BJ (cell line): ENCODE results near the gene ENGASE. TPM values are rescaled to one million over a fixed set of nuclear protein-coding genes. Genes with fewer than 3 reads are reported as not detected.
A peak's percentile ranks its signal among the peaks of the same experiment; 100 is the strongest.

Source experiments
- CTCF ChIA-PET: fragments of 350-600 bp; formaldehyde crosslinking; extraction: SDS; loops from one replicate; lab custom pipeline; 2021; ENCODE audit warnings: antibody characterized with exemption, inconsistent platforms; lab: Yijun Ruan, JAX
- POLR2A ChIA-PET: fragments of 300-600 bp; sonication (Branson Sonifier 250); formaldehyde crosslinking; extraction: SDS; loops from one replicate; lab custom pipeline; 2021; ENCODE audit warnings: antibody characterized with exemption; lab: Charles Lee
- DNase-seq: peaks from one replicate; pipeline ENCODE4 v3.0.0-alpha.2; 2011; ENCODE audit warnings: low read depth
- H3K27me3 ChIP-seq: 2 replicates; pipeline ENCODE4 v1.6.0; 2011; ENCODE audit warnings: low read length; ENCODE audit not compliant: control insufficient read depth, insufficient read depth
- H3K36me3 ChIP-seq: 2 replicates; pipeline ENCODE4 v1.5.1; 2011; ENCODE audit warnings: low read length; ENCODE audit not compliant: control insufficient read depth, insufficient read depth
- H3K4me3 ChIP-seq: 2 replicates; pipeline ENCODE4 v1.5.1; 2011; ENCODE audit warnings: low read depth, mild to moderate bottlenecking, control low read depth, low read length
- polyA minus RNA-seq: library from RNA; depleted of rRNA, polyadenylated mRNA; stranded (reverse); fragments of >200 nt; gene quantifications from 2 replicates; pipeline ENCODE4 v1.2.3, GENCODE V29; 2011; rRNA and poly(A)+ RNA removed
- polyA plus RNA-seq: library from polyadenylated mRNA; depleted of rRNA; stranded (reverse); fragments of >200 nt; gene quantifications from 2 replicates; pipeline ENCODE4 v1.2.3, GENCODE V29; 2011; rRNA removed
- TF ChIP-seq, protein P1 (sequence below): IDR thresholded peaks from 2 replicates; pipeline ENCODE4 v1.5.1; 2011; ENCODE audit warnings: low read depth, mild to moderate bottlenecking, control low read depth, inconsistent platforms, low read length, moderate library complexity; ENCODE audit not compliant: insufficient read depth

Gene ENGASE, protein sequence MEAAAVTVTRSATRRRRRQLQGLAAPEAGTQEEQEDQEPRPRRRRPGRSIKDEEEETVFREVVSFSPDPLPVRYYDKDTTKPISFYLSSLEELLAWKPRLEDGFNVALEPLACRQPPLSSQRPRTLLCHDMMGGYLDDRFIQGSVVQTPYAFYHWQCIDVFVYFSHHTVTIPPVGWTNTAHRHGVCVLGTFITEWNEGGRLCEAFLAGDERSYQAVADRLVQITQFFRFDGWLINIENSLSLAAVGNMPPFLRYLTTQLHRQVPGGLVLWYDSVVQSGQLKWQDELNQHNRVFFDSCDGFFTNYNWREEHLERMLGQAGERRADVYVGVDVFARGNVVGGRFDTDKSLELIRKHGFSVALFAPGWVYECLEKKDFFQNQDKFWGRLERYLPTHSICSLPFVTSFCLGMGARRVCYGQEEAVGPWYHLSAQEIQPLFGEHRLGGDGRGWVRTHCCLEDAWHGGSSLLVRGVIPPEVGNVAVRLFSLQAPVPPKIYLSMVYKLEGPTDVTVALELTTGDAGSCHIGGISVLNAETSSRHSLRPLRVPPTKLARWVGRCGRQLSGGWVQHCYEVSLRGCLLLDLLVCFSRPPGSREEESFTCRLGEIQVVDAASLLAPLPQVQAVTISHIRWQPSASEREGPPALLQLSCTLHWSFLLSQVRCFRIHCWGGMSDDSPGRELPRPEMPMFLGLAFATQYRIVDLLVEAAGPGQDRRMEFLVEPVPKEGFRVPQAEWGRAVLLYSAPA
- polyA plus RNA-seq (4.7 and 7.4 TPM in 2 replicates), polyA minus RNA-seq (6.7 and 7.9 TPM in 2 replicates)

GRCh38 chr17:79074649-79075445, at the start of gene ENGASE:
Gene ENGASE (plus strand): TSS chr17:79074824. CDS start chr17:79074945, 121 bp downstream.
- DNase-seq: peak; percentile 35
- H3K27me3 ChIP-seq: peaks cover 2% of the 10 kb centered on the region
- CTCF ChIA-PET: interaction anchor here (0.7 to 5.9 kb wide), 9 partner anchors 8 to 634 kb away, joined by 3 to 31 read pairs (median 3); no protein-coding TSS in a partner anchor
- H3K4me3 ChIP-seq: peak within 1 kb of the TSS; percentile 71
- POLR2A ChIA-PET: interaction anchor here (0.6 to 0.7 kb wide), 2 partner anchors 21 to 700 kb away, joined by 3 to 7 read pairs; no protein-coding TSS in a partner anchor
- TF ChIP-seq, protein P1, sequence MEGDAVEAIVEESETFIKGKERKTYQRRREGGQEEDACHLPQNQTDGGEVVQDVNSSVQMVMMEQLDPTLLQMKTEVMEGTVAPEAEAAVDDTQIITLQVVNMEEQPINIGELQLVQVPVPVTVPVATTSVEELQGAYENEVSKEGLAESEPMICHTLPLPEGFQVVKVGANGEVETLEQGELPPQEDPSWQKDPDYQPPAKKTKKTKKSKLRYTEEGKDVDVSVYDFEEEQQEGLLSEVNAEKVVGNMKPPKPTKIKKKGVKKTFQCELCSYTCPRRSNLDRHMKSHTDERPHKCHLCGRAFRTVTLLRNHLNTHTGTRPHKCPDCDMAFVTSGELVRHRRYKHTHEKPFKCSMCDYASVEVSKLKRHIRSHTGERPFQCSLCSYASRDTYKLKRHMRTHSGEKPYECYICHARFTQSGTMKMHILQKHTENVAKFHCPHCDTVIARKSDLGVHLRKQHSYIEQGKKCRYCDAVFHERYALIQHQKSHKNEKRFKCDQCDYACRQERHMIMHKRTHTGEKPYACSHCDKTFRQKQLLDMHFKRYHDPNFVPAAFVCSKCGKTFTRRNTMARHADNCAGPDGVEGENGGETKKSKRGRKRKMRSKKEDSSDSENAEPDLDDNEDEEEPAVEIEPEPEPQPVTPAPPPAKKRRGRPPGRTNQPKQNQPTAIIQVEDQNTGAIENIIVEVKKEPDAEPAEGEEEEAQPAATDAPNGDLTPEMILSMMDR: no peak
- H3K36me3 ChIP-seq: peaks cover 1% of the 10 kb centered on the region

GRCh38 chr17:79024901-79025737, 49.5 kb upstream of the ENGASE start:
- H3K27me3 ChIP-seq: no peaks in the 10 kb centered on the region
- H3K4me3 ChIP-seq: peak overlapping the region; percentile 82
- DNase-seq: no peak
- no peaks in the 10 kb centered on the region for H3K36me3 ChIP-seq
- TF ChIP-seq, protein P1: no peak
- CTCF ChIA-PET: interaction anchor here (0.7 to 4.8 kb wide), 3 partner anchors 20 to 368 kb away, joined by 3 to 37 read pairs (median 12); no protein-coding TSS in a partner anchor
- POLR2A ChIA-PET: no interaction called here

- no peak for DNase-seq
- POLR2A ChIA-PET: no interaction called here
- no peaks in the 10 kb centered on the region for H3K36me3 ChIP-seq
- no peaks in the 10 kb centered on the region for H3K27me3 ChIP-seq
- H3K4me3 ChIP-seq: no peak overlapping the region; the same call in 1 of the 2 replicates
- TF ChIP-seq, protein P1: no peak
- CTCF ChIA-PET: interaction anchor here (0.7 to 4.8 kb wide), 11 partner anchors 8 to 369 kb away, joined by 3 to 37 read pairs (median 4); no protein-coding TSS in a partner anchor
These were observed 48.0 kb upstream of the ENGASE start for GRCh38 chr17:79026376-79027273.
